ENCODE data around the gene FBXO47. TPM values are rescaled to one million over a fixed set of nuclear protein-coding genes. Genes with fewer than 3 reads are reported as not detected.
"Not testable (repeated sequence)": the region's sequence is repeated elsewhere in the genome, so short reads cannot be mapped to it uniquely, and the experiment has no call there.

Gene FBXO47
- total RNA-seq, 1 donor from 2014 or later = not detected

- DNase-seq (ENCODE audit: low spot score) = peak; percentile 88
Observed at GRCh38 chr17:38922538-38923297, 44.5 kb downstream of the FBXO47 start.

GRCh38 chr17:38921756-38922411 lies 45.3 kb downstream of the FBXO47 start:
- no peak for DNase-seq (ENCODE audit: low spot score)

- peak; percentile 89 for DNase-seq (ENCODE audit: low spot score)
Observed at GRCh38 chr17:38920374-38921291, 46.6 kb downstream of the FBXO47 start.

- no peak for DNase-seq (ENCODE audit: low spot score)
Observed at GRCh38 chr17:38919316-38920078, 47.7 kb downstream of the FBXO47 start.

GRCh38 chr17:38918916-38919315 lies 48.3 kb downstream of the FBXO47 start:
- no peak for DNase-seq (ENCODE audit: low spot score)

- DNase-seq (ENCODE audit: low spot score) = no peak
Observed at GRCh38 chr17:38918129-38918913, 48.9 kb downstream of the FBXO47 start.

- DNase-seq (ENCODE audit: low spot score) = no peak
Observed at GRCh38 chr17:38917259-38917658, 49.9 kb downstream of the FBXO47 start.

GRCh38 chr17:38916771-38917170 lies 50.4 kb downstream of the FBXO47 start:
- no peak for DNase-seq (ENCODE audit: low spot score)

GRCh38 chr17:38915639-38915995 lies 51.6 kb downstream of the FBXO47 start:
- no peak for DNase-seq (ENCODE audit: low spot score)

GRCh38 chr17:38914741-38915638 lies 52.2 kb downstream of the FBXO47 start:
- DNase-seq (ENCODE audit: low spot score) = peak; percentile 78

GRCh38 chr17:38912221-38912813 lies 54.9 kb downstream of the FBXO47 start:
- peak; percentile 88 for DNase-seq (ENCODE audit: low spot score)

- DNase-seq (ENCODE audit: low spot score) = not testable (repeated sequence)
Observed at GRCh38 chr17:38911731-38912081, 55.5 kb downstream of the FBXO47 start.

GRCh38 chr17:38911081-38911730 lies 56.0 kb downstream of the FBXO47 start:
- DNase-seq (ENCODE audit: low spot score) = no peak

- no peak for DNase-seq (ENCODE audit: low spot score)
Observed at GRCh38 chr17:38910325-38910724, 56.9 kb downstream of the FBXO47 start.

- no peak for DNase-seq (ENCODE audit: low spot score)
Observed at GRCh38 chr17:38908676-38909181, 58.5 kb downstream of the FBXO47 start.

- no peak for DNase-seq (ENCODE audit: low spot score)
Observed at GRCh38 chr17:38907930-38908675, 59.1 kb downstream of the FBXO47 start.

- no peak for DNase-seq (ENCODE audit: low spot score)
Observed at GRCh38 chr17:38906460-38907228, 60.6 kb downstream of the FBXO47 start.

All from umbilical cord (tissue), 2 donors.